GM20431 (cell line): ENCODE results near the gene ACTL6B.
"Not testable (repeated sequence)": the region's sequence is repeated elsewhere in the genome, so short reads cannot be mapped to it uniquely, and the experiment has no call there.

Experiments used
- in situ Hi-C: fragments of 300-500 bp; cut with MseI, MboI; formaldehyde crosslinking; loops from one replicate; pipeline ENCODE4 v1.15.0; 2020; ENCODE audit warnings: low sequenced_read_pairs; ENCODE audit not compliant: unreplicated experiment

Gene ACTL6B

GRCh38 chr7:100655908-100656674 is at the start of gene ACTL6B:
TSS of gene ACTL6B (minus strand) at chr7:100656448. CDS start at chr7:100656354, 94 bp downstream.
- in situ Hi-C loops: no loop called here

- in situ Hi-C loops: no loop called here
These were observed 49.1 kb upstream of the ACTL6B start for GRCh38 chr7:100705320-100705752.

DNA sequence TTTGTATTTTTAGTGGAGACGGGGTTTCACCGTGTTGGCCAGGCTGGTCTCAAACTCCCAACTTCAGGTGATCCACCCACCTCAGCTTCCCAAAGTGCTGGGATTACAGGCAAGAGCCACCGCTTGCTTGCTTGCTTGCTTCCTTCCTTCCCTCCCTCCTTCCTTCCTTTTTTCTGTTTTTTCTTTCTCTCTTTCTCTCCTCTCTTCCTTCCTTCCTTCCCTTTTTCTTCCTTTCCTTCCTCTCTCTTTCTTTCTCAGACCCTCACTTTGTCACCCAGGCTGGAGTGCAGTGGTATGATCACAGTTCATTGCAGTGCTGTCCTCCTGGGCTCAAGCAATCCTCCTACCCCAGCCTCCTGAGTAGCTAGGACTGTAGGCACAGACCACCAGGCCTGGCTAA is 44.8 kb upstream of the ACTL6B start:
- in situ Hi-C loops: not testable (repeated sequence)

DNA sequence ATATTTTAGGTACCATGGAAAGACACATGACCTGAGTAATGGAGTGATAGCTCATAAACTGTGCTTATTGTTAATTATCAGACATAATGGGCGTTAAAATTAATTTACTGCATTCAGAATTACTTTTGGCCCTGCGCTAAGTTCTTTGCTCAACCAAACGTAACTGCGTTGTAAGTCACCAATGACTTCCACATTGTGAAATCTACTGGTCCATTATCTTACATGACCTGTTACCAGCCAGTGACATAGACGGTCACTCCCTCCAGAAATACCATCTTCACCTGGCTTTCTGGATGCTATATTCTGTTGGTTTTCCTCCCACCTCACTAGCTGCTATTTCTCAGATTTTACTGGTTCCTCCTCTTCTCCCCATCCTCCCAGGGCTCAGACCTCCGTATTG is 42.8 kb upstream of the ACTL6B start:
- in situ Hi-C loops: loop anchor here (25.0 kb wide), 1 partner anchor 212 kb away; the partner anchor contains the start of genes NYAP1 and TSC22D4

GRCh38 chr7:100696123-100696521 is 39.9 kb upstream of the ACTL6B start:
- in situ Hi-C loops: loop anchor here (25.0 kb wide), 1 partner anchor 209 kb away; the partner anchor contains the start of genes NYAP1 and TSC22D4

DNA sequence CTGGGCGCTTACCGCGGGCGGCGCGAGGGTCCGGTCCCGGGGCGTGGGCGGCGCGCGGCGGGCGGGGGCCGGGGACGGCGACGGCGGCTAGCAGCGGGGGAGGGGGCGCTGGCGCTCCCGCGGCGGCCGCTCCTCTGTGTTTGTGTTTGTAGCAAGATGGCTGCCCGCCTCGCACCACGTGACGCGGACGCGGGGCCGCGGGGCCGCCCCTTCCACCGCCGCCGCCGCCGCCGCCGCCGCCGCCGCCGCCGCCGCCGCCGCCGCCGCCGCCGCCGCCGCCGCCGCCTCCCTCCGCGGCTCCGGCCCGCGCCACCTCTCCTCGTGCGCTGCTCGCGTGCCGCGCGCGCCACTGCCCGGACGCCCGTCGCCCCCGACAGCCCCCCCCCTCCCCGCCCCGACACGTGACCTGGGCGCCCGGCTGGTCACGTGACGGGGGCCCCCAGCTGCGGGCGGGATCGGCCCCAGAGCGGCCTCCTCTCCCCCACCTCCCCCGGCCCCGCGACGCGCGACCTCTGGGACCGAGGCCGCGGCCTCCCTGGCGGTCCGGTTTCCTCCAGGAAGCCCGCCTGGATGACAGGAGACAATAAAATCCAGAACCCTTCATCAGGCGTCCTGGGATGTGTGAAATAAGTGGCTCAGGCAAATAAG is 38.0 kb upstream of the ACTL6B start, which contains the start of gene GIGYF1:
Gene GIGYF1, minus strand, starts transcription at position 153 of the 648 bp plus-strand sequence. CDS start 6,012 bp downstream, outside the sequence.
- in situ Hi-C loops: loop anchor here (25.0 kb wide), 1 partner anchor 207 kb away; the partner anchor contains the start of genes NYAP1 and TSC22D4

GRCh38 chr7:100693312-100694097 is 37.3 kb upstream of the ACTL6B start:
- in situ Hi-C loops: loop anchor here (25.0 kb wide), 1 partner anchor 206 kb away; the partner anchor contains the start of genes NYAP1 and TSC22D4

DNA sequence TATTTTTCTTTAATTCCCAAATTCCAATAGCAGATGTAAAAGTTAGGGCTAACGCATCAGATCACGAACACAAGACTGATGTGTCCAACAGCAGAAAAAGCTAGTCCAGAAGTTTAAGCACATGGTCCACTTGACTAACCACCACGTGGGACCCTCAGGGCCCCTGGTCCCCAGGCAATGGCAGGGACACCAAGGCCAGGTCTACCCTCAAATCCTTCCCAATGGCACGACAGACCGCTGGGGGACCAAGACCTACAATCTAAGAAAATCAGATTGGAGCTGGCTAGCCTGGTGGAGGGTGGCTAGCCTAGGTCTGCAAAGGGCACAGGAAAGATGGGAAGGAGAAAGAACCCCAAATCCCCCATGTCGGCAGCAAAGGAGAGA is 36.3 kb upstream of the ACTL6B start:
- in situ Hi-C loops: loop anchor here (25.0 kb wide), 1 partner anchor 205 kb away; the partner anchor contains the start of genes NYAP1 and TSC22D4

GRCh38 chr7:100691676-100692577 is 35.7 kb upstream of the ACTL6B start:
- in situ Hi-C loops: loop anchor here (25.0 kb wide), 1 partner anchor 205 kb away; the partner anchor contains the start of genes NYAP1 and TSC22D4

DNA sequence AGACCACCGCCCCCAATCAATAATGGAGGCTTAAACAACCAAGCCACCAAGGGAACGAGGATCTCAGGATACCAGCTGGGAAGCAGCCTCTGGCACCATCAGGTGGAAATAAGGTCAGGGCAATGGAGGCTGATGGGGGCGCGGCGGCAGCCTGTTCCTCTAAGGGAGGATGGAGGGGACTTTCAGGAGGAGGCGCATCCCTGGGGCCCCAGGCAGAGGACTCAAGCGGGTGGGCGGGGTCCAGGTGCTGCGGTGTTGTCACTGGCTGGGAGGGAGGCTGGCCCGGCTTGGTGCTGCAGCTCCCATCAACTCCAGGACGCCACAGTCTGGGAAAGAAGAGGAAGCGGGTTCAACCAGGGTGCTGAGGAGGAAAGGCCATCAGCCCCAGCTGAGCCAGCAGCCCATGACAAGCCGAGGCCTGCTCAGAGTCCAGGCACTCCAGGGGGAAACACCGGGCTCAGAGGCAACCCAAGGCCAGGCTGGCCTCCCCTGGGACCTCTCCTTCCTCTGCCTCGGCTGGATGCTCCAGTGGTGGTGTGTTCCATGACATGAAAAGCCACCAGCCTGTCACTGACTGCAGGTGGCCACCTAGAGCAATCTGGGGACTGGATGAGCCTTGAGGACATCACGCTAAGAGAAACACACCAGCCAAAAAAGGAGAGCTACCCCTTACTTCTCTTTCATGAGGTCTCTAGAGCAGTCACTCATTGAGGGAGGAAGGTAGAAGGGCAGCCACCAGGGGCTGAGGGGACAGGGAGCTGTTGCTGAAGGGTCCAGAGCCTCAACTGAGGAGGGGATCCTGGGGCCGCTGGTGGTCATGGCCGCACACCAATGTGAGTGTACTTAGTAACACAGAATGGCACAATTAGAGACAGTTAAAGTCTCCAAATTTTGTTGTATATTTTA is 33.2 kb upstream of the ACTL6B start:
- in situ Hi-C loops: loop anchor here (25.0 kb wide), 1 partner anchor 202 kb away; the partner anchor contains the start of genes NYAP1 and TSC22D4

DNA sequence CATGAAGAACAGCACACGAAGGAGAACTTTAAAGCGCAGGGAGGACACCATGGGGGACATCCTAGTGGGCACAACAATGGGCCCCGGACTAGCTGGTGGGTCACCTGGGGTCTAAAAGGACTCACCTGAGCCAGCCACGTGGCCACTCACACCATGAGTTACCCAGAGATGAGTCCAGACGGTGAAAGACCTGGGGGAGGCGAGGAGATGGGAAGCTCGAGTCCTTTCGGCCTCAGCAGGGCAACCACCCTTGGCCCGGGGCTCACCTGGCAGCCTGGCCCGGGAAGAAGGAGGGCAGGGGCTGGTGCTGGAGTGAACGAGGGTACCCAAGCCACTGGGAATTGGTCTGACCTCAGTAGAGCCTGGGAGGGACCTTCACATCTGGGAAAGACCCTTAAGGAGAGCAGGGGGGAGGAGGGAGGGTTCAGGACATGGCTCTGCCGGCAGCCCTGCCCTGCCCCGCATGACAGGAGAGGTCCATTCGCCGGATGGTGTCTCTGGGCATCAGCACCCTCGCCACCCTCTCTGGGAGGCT is 32.1 kb upstream of the ACTL6B start:
- in situ Hi-C loops: loop anchor here (25.0 kb wide), 1 partner anchor 201 kb away; the partner anchor contains the start of genes NYAP1 and TSC22D4

GRCh38 chr7:100687751-100688300 is 31.6 kb upstream of the ACTL6B start:
- in situ Hi-C loops: loop anchor here (25.0 kb wide), 1 partner anchor 201 kb away; the partner anchor contains the start of genes NYAP1 and TSC22D4

DNA sequence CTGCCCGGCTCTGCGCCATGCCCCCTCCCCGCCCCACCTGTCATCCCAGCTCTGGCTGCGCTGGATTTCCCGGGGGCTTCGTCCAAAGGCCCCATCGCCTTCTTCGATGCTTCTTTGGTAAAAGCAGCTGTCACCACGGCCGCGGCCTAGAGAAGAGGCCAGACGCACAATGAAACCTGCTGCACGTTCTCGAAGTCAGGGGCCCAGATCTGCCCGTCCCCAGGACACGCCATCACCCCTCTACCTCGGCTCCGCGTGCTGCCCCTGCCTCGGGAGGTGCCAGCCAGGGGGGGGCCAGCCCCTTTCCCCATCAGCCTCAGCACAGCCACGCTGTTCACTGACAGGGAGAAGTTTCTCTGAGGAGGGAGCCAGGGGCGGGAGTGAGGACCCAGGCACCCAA is 31.0 kb upstream of the ACTL6B start:
- in situ Hi-C loops: loop anchor here (25.0 kb wide), 1 partner anchor 200 kb away; the partner anchor contains the start of genes NYAP1 and TSC22D4

DNA sequence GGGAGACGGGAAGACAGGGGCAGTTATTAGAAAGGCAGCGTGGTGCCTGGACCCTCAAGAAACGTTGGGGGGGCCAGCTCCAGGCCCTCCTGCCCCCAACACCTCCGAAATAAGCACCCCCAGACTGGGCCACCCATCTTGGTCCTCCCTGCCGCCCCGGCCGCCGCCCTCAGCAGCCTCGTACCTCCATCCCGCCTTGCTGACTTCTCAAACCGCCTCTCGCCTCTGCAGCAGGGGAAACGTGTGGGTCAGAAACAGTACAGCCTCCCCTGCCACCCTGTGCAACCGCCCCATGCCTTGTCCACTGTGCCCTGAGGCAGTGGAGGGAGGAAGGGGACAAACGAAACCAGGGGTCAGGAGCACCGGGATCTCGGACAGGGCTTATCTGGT is 30.6 kb upstream of the ACTL6B start:
- in situ Hi-C loops: loop anchor here (25.0 kb wide), 1 partner anchor 200 kb away; the partner anchor contains the start of genes NYAP1 and TSC22D4

DNA sequence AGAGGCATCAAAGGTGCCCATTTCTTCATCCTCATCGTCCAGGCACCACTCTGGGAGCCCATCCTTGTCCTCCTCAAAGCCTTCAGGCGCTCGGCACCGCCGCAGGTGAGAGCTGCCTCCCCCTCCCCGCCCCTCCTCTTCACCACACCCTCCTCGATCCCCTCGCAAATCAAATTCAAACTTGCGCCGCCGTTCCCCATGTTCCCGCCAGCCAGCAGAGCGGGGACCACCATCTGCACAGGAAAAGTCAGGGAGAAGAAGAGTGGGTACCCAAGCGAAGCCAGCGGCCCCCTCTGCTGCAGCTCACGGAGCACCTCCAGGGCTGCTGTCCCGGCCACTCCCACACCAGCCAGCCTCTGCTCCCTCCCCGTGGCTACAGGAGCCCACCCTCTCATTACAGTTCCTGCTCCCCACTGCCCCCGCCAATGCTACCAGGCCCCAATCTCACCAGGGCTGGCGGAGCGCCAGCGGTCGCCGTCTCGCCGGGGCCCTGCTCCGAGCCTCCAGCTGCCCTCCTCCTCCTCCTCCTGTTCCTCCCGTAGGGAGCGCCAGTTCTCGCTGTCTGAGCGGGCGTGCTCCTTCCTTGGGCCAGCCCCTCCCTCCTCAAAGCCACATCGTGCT is 30.1 kb upstream of the ACTL6B start:
- in situ Hi-C loops: loop anchor here (25.0 kb wide), 1 partner anchor 199 kb away; the partner anchor contains the start of genes NYAP1 and TSC22D4

- in situ Hi-C loops: loop anchor here (25.0 kb wide), 1 partner anchor 198 kb away; the partner anchor contains the start of genes NYAP1 and TSC22D4
These were observed 29.4 kb upstream of the ACTL6B start for GRCh38 chr7:100685631-100686145.
